NK-92 treated with Interleukin-12 subunit alpha and Interleukin-12 subunit beta, amount 100 ng/mL, for 24 hours (cell line): ENCODE results near the gene SYNDIG1L.
"Not testable (repeated sequence)": the region's sequence is repeated elsewhere in the genome, so short reads cannot be mapped to it uniquely, and the experiment has no call there.

Experiments
- DNase-seq: peaks from one replicate; lab custom pipeline; 2025; lab: John Stamatoyannopoulos, UW

The SYNDIG1L gene

GRCh38 chr14:74426202-74426582 lies at the start of gene SYNDIG1L:
TSS of gene SYNDIG1L (minus strand) at chr14:74426210. CDS start at chr14:74409744, 16,466 bp downstream.
- no peak for DNase-seq

GRCh38 chr14:74475678-74476077 lies 49.7 kb upstream of the SYNDIG1L start:
- DNase-seq = no peak

GRCh38 chr14:74474376-74474775 lies 48.4 kb upstream of the SYNDIG1L start:
- no peak for DNase-seq

- no peak for DNase-seq
Measured at GRCh38 chr14:74472601-74473000, 46.6 kb upstream of the SYNDIG1L start.

- no peak for DNase-seq
Measured at GRCh38 chr14:74469548-74470518, 43.8 kb upstream of the SYNDIG1L start.

- no peak for DNase-seq
Measured at GRCh38 chr14:74468513-74468912, 42.5 kb upstream of the SYNDIG1L start.

GRCh38 chr14:74465335-74465734 lies 39.3 kb upstream of the SYNDIG1L start:
- DNase-seq = no peak

- no peak for DNase-seq
Measured at GRCh38 chr14:74464785-74465184, 38.8 kb upstream of the SYNDIG1L start.

- DNase-seq = no peak
Measured at GRCh38 chr14:74463697-74464096, 37.7 kb upstream of the SYNDIG1L start.

- no peak for DNase-seq
Measured at GRCh38 chr14:74462993-74463392, 37.0 kb upstream of the SYNDIG1L start.

- DNase-seq = no peak
Measured at GRCh38 chr14:74459976-74460375, 34.0 kb upstream of the SYNDIG1L start.

- DNase-seq = peak; percentile 2
Measured at GRCh38 chr14:74459289-74459946, 33.4 kb upstream of the SYNDIG1L start.

GRCh38 chr14:74457565-74457895 lies 31.5 kb upstream of the SYNDIG1L start:
- DNase-seq = no peak

GRCh38 chr14:74456684-74457564 lies 30.9 kb upstream of the SYNDIG1L start:
- DNase-seq = no peak

GRCh38 chr14:74454397-74454796 lies 28.4 kb upstream of the SYNDIG1L start:
- not testable (repeated sequence) for DNase-seq

- DNase-seq = no peak
Measured at GRCh38 chr14:74444866-74445265, 18.9 kb upstream of the SYNDIG1L start.

- DNase-seq = no peak
Measured at GRCh38 chr14:74442757-74443156, 16.7 kb upstream of the SYNDIG1L start.

GRCh38 chr14:74441113-74441512 lies 15.1 kb upstream of the SYNDIG1L start:
- no peak for DNase-seq

GRCh38 chr14:74438351-74438915 lies 12.4 kb upstream of the SYNDIG1L start:
- no peak for DNase-seq

- DNase-seq = no peak
Measured at GRCh38 chr14:74437496-74438053, 11.6 kb upstream of the SYNDIG1L start.

- DNase-seq = no peak
Measured at GRCh38 chr14:74434294-74434693, 8.3 kb upstream of the SYNDIG1L start.

GRCh38 chr14:74429991-74430390 lies 4.0 kb upstream of the SYNDIG1L start:
- DNase-seq = no peak
